HEK293T (cell line): ENCODE measurements around the gene FBRSL1.

Experiments
- ARNT ChIP-seq: fragments of 450-650 bp; IDR thresholded peaks from 2 replicates; pipeline ENCODE4 v1.6.1; 2017; ENCODE audit warnings: mild to moderate bottlenecking
- BHLHE40 ChIP-seq: fragments of 450-650 bp; IDR thresholded peaks from 2 replicates; pipeline ENCODE4 v1.6.1; 2016; ENCODE audit warnings: mild to moderate bottlenecking, moderate library complexity, borderline replicate concordance
- CTBP1 ChIP-seq: fragments of 450-650 bp; IDR thresholded peaks from 2 replicates; pipeline ENCODE4 v1.6.1; 2016; ENCODE audit warnings: borderline replicate concordance
- FOXA1 ChIP-seq: fragments of 450-650 bp; IDR thresholded peaks from 2 replicates; pipeline ENCODE4 v1.6.1; 2016; ENCODE audit warnings: mild to moderate bottlenecking
- FOXK2 ChIP-seq: fragments of 450-650 bp; IDR thresholded peaks from 2 replicates; pipeline ENCODE4 v1.6.1; 2016; ENCODE audit warnings: mild to moderate bottlenecking
- FOXM1 ChIP-seq: fragments of 450-650 bp; IDR thresholded peaks from 2 replicates; pipeline ENCODE4 v1.6.1; 2017; ENCODE audit warnings: mild to moderate bottlenecking, borderline replicate concordance
- SP1 ChIP-seq: fragments of 450-650 bp; IDR thresholded peaks from 2 replicates; pipeline ENCODE4 v1.6.1; 2017
- SUZ12 ChIP-seq: fragments of 450-650 bp; IDR thresholded peaks from 2 replicates; pipeline ENCODE4 v1.6.1; 2016; ENCODE audit warnings: mild to moderate bottlenecking
- TARDBP ChIP-seq: fragments of 450-650 bp; IDR thresholded peaks from 2 replicates; pipeline ENCODE4 v1.6.1; 2016

GRCh38 chr12:132466241-132467201, 23.4 kb upstream of the FBRSL1 start:
- TF ChIP-seq BHLHE40, result no peak
- no peak for TF ChIP-seq SP1
- no peak for TF ChIP-seq FOXK2
- no peak for TF ChIP-seq ARNT
- TF ChIP-seq SUZ12, result no peak
- TF ChIP-seq FOXA1, result no peak
- no peak for TF ChIP-seq FOXM1
- TF ChIP-seq TARDBP, result no peak
- TF ChIP-seq CTBP1, result no peak
